ENCODE measurements around the gene LIMS2.

Gene LIMS2

GRCh38 chr2:127629637-127630036, 45.7 kb downstream of the LIMS2 start:
- Histone ChIP-seq H3K36me3 (ENCODE audit: control insufficient read depth in 5 of 5, insufficient read depth in 5 of 5, low read length in 5 of 5) (no peaks in the 10 kb centered on the region), H3K4me1 (ENCODE audit: control insufficient read depth in 5 of 5, insufficient read depth in 5 of 5, low read length in 5 of 5) (peaks cover 3 to 52% (median 13%) of the 10 kb centered on the region in 5 donors), H3K4me3 (ENCODE audit: low read depth in 1 of 5, low read length in 5 of 5) (no peak overlapping the region), H3K9ac (ENCODE audit: low read length in 5 of 5) (no peak overlapping the region), H3K27me3 (ENCODE audit: control insufficient read depth in 5 of 5, insufficient read depth in 4 of 5, low read length in 5 of 5) (no peaks in the 10 kb centered on the region), H3K27ac (ENCODE audit: low read depth, low read length) (no peak overlapping the region), H3K9me3 (ENCODE audit: control insufficient read depth in 5 of 5, low read length in 5 of 5) (no peaks in the 10 kb centered on the region)

DNA sequence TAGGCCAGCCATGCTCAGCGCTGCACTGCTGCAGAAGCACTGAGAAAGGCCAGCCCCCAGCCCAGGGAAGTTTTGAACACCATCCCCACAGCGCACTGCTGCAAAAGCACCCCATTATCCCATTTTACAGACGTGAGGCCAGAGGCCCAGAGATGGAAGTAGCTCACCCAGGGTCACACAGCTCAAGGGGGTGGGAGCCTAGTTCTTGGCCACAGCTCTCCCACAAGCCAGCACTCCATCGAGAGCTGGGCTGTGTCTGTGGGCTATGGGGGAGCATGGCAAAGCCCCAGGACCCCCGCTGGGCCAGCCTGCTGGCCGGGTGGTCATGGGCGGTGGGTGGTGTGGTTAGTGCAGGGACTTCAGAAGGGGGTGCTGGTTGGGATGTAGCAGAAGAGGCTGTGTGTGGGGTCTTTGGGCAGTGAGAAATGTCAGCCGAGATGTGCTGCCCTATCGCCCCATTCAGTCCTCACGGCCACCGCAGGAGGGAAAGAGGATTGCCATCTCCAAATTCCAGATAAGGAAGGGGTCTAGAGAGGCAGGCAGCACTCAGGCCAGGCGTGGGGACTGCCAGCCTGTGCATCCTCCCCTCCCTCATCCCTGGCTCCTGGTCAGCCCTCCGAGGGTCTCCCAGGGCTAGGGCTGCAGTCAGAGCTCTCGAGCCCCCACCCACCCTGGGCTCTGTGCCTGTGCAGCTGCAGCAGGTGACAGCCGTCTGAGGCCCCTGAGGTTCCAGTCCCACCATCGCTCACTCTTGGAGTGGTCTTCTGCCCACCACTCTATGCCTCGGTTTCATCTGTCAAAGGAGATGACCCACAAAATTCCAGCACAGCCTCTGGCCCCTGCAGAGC, 46.3 kb downstream of the LIMS2 start:
- H3K27ac ChIP-seq (ENCODE audit: low read depth, low read length) = no peak overlapping the region
- no peak overlapping the region for H3K9ac ChIP-seq (ENCODE audit: low read length in 5 of 5)
- H3K9me3 ChIP-seq (ENCODE audit: control insufficient read depth in 5 of 5, low read length in 5 of 5) = no peaks in the 10 kb centered on the region
- no peaks in the 10 kb centered on the region for H3K36me3 ChIP-seq (ENCODE audit: control insufficient read depth in 5 of 5, insufficient read depth in 5 of 5, low read length in 5 of 5)
- H3K27me3 ChIP-seq (ENCODE audit: control insufficient read depth in 5 of 5, insufficient read depth in 4 of 5, low read length in 5 of 5) = no peaks in the 10 kb centered on the region
- peaks cover 3 to 46% (median 7%) of the 10 kb centered on the region in 5 donors for H3K4me1 ChIP-seq (ENCODE audit: control insufficient read depth in 5 of 5, insufficient read depth in 5 of 5, low read length in 5 of 5)
- no peak overlapping the region for H3K4me3 ChIP-seq (ENCODE audit: low read depth in 1 of 5, low read length in 5 of 5)

DNA sequence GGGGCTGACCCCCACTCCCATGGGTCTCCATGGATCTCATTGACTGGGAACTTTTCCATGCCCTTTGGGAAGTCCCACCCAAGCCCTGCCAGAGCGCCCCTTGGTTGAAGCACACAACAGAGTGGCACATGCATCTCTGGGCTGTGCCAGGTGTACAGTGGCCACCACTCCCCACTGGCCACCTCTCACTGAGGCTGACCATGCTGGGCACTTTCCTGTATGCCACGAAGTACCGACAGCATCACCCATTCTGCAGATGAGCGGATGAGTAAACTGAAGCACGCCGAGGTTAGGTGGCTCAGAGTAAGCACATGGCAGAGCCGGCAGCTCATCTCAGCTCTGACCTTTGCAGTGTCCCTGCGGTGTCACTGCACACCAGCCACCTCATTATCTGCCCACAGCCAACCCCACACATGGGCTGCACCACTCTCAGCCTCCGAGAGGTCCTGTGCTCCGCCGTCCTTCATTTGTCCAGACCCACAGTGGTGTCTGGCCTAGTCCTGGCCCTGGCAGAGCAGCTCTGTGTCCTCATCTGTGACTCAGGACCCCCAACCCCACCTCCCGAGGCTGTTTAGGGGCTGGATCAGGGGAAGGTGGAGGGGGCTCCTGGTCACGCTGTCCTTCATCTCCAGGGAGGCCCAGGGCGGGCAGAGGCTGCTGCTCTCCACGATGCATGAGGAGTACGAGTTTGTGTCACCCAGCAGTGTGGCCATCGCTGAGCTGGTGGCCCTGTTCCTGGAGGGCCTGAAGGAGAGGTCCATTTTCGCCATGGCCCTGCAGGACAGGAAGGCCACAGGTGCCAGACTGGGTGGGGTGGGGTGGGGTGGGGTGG, 47.4 kb downstream of the LIMS2 start:
- H3K4me1 ChIP-seq (ENCODE audit: control insufficient read depth in 5 of 5, insufficient read depth in 5 of 5, low read length in 5 of 5) = peaks cover 0 to 35% (median 2%) of the 10 kb centered on the region in 5 donors
- H3K9me3 ChIP-seq (ENCODE audit: control insufficient read depth in 5 of 5, low read length in 5 of 5) = no peaks in the 10 kb centered on the region
- no peaks in the 10 kb centered on the region for H3K36me3 ChIP-seq (ENCODE audit: control insufficient read depth in 5 of 5, insufficient read depth in 5 of 5, low read length in 5 of 5)
- H3K9ac ChIP-seq (ENCODE audit: low read length in 5 of 5) = no peak overlapping the region
- peaks cover 0 to 6% (median 0%) of the 10 kb centered on the region in 5 donors for H3K27me3 ChIP-seq (ENCODE audit: control insufficient read depth in 5 of 5, insufficient read depth in 4 of 5, low read length in 5 of 5)
- no peak overlapping the region for H3K4me3 ChIP-seq (ENCODE audit: low read depth in 1 of 5, low read length in 5 of 5)
- H3K27ac ChIP-seq (ENCODE audit: low read depth, low read length) = no peak overlapping the region

- Histone ChIP-seq H3K36me3 (ENCODE audit: control insufficient read depth in 5 of 5, insufficient read depth in 5 of 5, low read length in 5 of 5) (no peaks in the 10 kb centered on the region), H3K27ac (ENCODE audit: low read depth, low read length) (no peak overlapping the region), H3K4me1 (ENCODE audit: control insufficient read depth in 5 of 5, insufficient read depth in 5 of 5, low read length in 5 of 5) (peaks cover 0 to 27% (median 2%) of the 10 kb centered on the region in 5 donors), H3K9me3 (ENCODE audit: control insufficient read depth in 5 of 5, low read length in 5 of 5) (no peaks in the 10 kb centered on the region), H3K4me3 (ENCODE audit: low read depth in 1 of 5, low read length in 5 of 5) (no peak overlapping the region), H3K27me3 (ENCODE audit: control insufficient read depth in 5 of 5, insufficient read depth in 4 of 5, low read length in 5 of 5) (peaks cover 0 to 10% (median 0%) of the 10 kb centered on the region in 5 donors), H3K9ac (ENCODE audit: low read length in 5 of 5) (no peak overlapping the region)
Measured at GRCh38 chr2:127626917-127627739, 48.2 kb downstream of the LIMS2 start.

GRCh38 chr2:127626175-127626574, 49.2 kb downstream of the LIMS2 start:
- Histone ChIP-seq H3K9me3 (ENCODE audit: control insufficient read depth in 5 of 5, low read length in 5 of 5) (no peaks in the 10 kb centered on the region), H3K27me3 (ENCODE audit: control insufficient read depth in 5 of 5, insufficient read depth in 4 of 5, low read length in 5 of 5) (peaks cover 0 to 10% (median 0%) of the 10 kb centered on the region in 5 donors), H3K9ac (ENCODE audit: low read length in 5 of 5) (no peak overlapping the region), H3K27ac (ENCODE audit: low read depth, low read length) (no peak overlapping the region), H3K4me1 (ENCODE audit: control insufficient read depth in 5 of 5, insufficient read depth in 5 of 5, low read length in 5 of 5) (peaks cover 0 to 19% (median 2%) of the 10 kb centered on the region in 5 donors), H3K36me3 (ENCODE audit: control insufficient read depth in 5 of 5, insufficient read depth in 5 of 5, low read length in 5 of 5) (no peaks in the 10 kb centered on the region), H3K4me3 (ENCODE audit: low read depth in 1 of 5, low read length in 5 of 5) (no peak overlapping the region)

DNA sequence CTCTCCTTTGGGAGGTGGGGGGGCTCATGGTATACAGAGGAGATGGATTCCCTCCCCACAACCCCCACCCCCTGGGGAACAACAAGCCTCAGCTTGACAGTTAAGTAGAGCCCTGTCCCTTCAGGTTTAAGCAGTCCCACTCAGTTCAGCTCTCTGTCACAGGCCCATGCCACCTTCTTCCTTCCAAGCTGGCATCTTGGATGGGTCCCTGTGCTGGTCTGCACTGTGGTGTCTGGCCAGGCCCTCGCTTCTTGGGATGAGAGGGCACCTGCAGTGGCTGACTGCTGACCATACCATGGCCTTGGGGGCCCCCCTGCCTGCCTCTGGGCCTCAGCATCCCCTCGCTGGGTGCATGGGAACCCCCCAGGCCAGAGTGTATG, 49.8 kb downstream of the LIMS2 start:
- no peak overlapping the region for H3K9ac ChIP-seq (ENCODE audit: low read length in 5 of 5)
- no peaks in the 10 kb centered on the region for H3K36me3 ChIP-seq (ENCODE audit: control insufficient read depth in 5 of 5, insufficient read depth in 5 of 5, low read length in 5 of 5)
- peaks cover 0 to 10% (median 0%) of the 10 kb centered on the region in 5 donors for H3K27me3 ChIP-seq (ENCODE audit: control insufficient read depth in 5 of 5, insufficient read depth in 4 of 5, low read length in 5 of 5)
- H3K27ac ChIP-seq (ENCODE audit: low read depth, low read length) = no peak overlapping the region
- no peak overlapping the region for H3K4me3 ChIP-seq (ENCODE audit: low read depth in 1 of 5, low read length in 5 of 5)
- H3K4me1 ChIP-seq (ENCODE audit: control insufficient read depth in 5 of 5, insufficient read depth in 5 of 5, low read length in 5 of 5) = peaks cover 0 to 13% (median 2%) of the 10 kb centered on the region in 5 donors
- no peaks in the 10 kb centered on the region for H3K9me3 ChIP-seq (ENCODE audit: control insufficient read depth in 5 of 5, low read length in 5 of 5)

- no peak overlapping the region for H3K4me3 ChIP-seq (ENCODE audit: low read depth in 1 of 5, low read length in 5 of 5)
- H3K9ac ChIP-seq (ENCODE audit: low read length in 5 of 5) = no peak overlapping the region
- H3K27me3 ChIP-seq (ENCODE audit: control insufficient read depth in 5 of 5, insufficient read depth in 4 of 5, low read length in 5 of 5) = peaks cover 0 to 10% (median 0%) of the 10 kb centered on the region in 5 donors
- H3K36me3 ChIP-seq (ENCODE audit: control insufficient read depth in 5 of 5, insufficient read depth in 5 of 5, low read length in 5 of 5) = no peaks in the 10 kb centered on the region
- H3K27ac ChIP-seq (ENCODE audit: low read depth, low read length) = no peak overlapping the region
- H3K4me1 ChIP-seq (ENCODE audit: control insufficient read depth in 5 of 5, insufficient read depth in 5 of 5, low read length in 5 of 5) = peaks cover 0 to 7% (median 0%) of the 10 kb centered on the region in 5 donors
- H3K9me3 ChIP-seq (ENCODE audit: control insufficient read depth in 5 of 5, low read length in 5 of 5) = no peaks in the 10 kb centered on the region
Measured at GRCh38 chr2:127624756-127625571, 50.4 kb downstream of the LIMS2 start.

DNA sequence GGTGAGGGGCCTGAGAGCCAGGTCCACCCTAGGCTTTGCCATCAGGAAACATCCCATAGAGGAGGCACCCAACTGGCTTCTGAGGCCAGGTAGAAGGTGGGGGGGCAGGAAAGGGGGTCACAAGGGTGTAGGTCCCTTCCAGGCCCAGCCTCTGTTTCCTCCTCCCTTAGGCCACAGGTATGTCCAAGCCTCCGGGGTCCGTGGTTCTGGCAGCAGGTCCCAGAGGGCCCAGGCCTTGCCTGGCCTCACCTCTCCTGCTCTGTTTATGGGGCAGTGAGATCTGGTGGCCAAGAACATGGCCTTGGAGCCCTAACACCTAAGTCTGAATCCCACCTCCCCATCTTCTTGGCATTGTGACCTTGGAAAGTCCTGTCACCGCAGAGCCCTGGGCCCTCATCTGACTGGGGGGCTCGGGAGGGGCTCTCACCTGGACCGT, 51.0 kb downstream of the LIMS2 start:
- no peaks in the 10 kb centered on the region for H3K36me3 ChIP-seq (ENCODE audit: control insufficient read depth in 5 of 5, insufficient read depth in 5 of 5, low read length in 5 of 5)
- H3K9ac ChIP-seq (ENCODE audit: low read length in 5 of 5) = no peak overlapping the region
- H3K9me3 ChIP-seq (ENCODE audit: control insufficient read depth in 5 of 5, low read length in 5 of 5) = no peaks in the 10 kb centered on the region
- peaks cover 0 to 10% (median 0%) of the 10 kb centered on the region in 5 donors for H3K27me3 ChIP-seq (ENCODE audit: control insufficient read depth in 5 of 5, insufficient read depth in 4 of 5, low read length in 5 of 5)
- H3K4me1 ChIP-seq (ENCODE audit: control insufficient read depth in 5 of 5, insufficient read depth in 5 of 5, low read length in 5 of 5) = peaks cover 0 to 3% (median 0%) of the 10 kb centered on the region in 5 donors
- H3K27ac ChIP-seq (ENCODE audit: low read depth, low read length) = no peak overlapping the region
- no peak overlapping the region for H3K4me3 ChIP-seq (ENCODE audit: low read depth in 1 of 5, low read length in 5 of 5)
